T-cell (primary cell): ENCODE measurements around the gene DYNC1I1. TPM values are rescaled to one million over a fixed set of nuclear protein-coding genes. Genes with fewer than 3 reads are reported as not detected.

Source experiments
- ATAC-seq, 4 experiments: fragments of 200-7000 bp in 3 of 4; fragments of 150-1000 bp in 1 of 4; cut with Tn5 transposase; replicated peaks in 1 of 4; 1 replicate in 3 of 4; 2 replicates in 1 of 4; pipeline ENCODE4 v1.10.0; 2021; ENCODE audit warnings: moderate library complexity in 3 of 4, mild to moderate bottlenecking in 2 of 4, moderate number of reproducible peaks in 1 of 4
- CTCF ChIA-PET, 2 donors: fragments of 300-600 bp; sonication (Branson Sonifier 250); formaldehyde crosslinking; loops; one replicate each; lab custom pipeline; 2022; ENCODE audit warnings: antibody characterized with exemption in 2 of 2; lab: Charles Lee
- POLR2A ChIA-PET, 2 donors: fragments of 300-600 bp; sonication (Branson Sonifier 250); formaldehyde crosslinking; loops; one replicate each; lab custom pipeline; 2022; ENCODE audit warnings: antibody characterized with exemption in 2 of 2; lab: Charles Lee
- DNase-seq, 35 experiments: peaks; one replicate each; pipeline versions ENCODE4 v3.0.0 to v3.0.0-alpha.2; 2013 to 2023
- H3K27ac ChIP-seq: one replicate; pipeline ENCODE4 v1.5.1; 2013; ENCODE audit warnings: low read length
- H3K27me3 ChIP-seq, 2 experiments: replicated peaks in 1 of 2; 1 replicate in 1 of 2; 2 replicates in 1 of 2; pipeline versions ENCODE4 v1.6.1 to v1.7.0; 2013; ENCODE audit warnings: low read length in 1 of 2, mixed read lengths in 1 of 2; ENCODE audit not compliant: control insufficient read depth in 2 of 2, insufficient read depth in 2 of 2; ENCODE audit errors: extremely low read depth in 1 of 2
- H3K36me3 ChIP-seq, 2 donors: 1 replicate in 1 of 2; 2 replicates in 1 of 2; pipeline versions ENCODE4 v1.6.1 to v1.7.0; 2013; ENCODE audit warnings: low read length in 1 of 2; ENCODE audit not compliant: control insufficient read depth in 2 of 2, insufficient read depth in 1 of 2; ENCODE audit errors: extremely low read depth in 1 of 2
- H3K4me1 ChIP-seq, 2 experiments: 1 replicate in 1 of 2; 2 replicates in 1 of 2; pipeline versions ENCODE4 v1.6.1 to v1.7.0; 2013; ENCODE audit warnings: low read length in 2 of 2, mixed read lengths in 1 of 2; ENCODE audit not compliant: insufficient read depth in 2 of 2, control insufficient read depth in 1 of 2; ENCODE audit errors: extremely low read depth in 1 of 2
- H3K4me3 ChIP-seq, 2 donors: 1 replicate in 1 of 2; 2 replicates in 1 of 2; pipeline versions ENCODE4 v1.5.1 to v1.7.0; 2013; ENCODE audit warnings: mild to moderate bottlenecking in 2 of 2, low read length in 1 of 2, moderate library complexity in 1 of 2; ENCODE audit not compliant: control insufficient read depth in 1 of 2; ENCODE audit errors: extremely low read depth in 1 of 2
- H3K9me3 ChIP-seq: 2 replicates; pipeline ENCODE4 v1.7.0; 2013
- H3K27ac Mint-ChIP-seq, 2 donors: one replicate each; pipeline ENCODE4 v1.8.0; 2020 to 2021; ENCODE audit warnings: mild to moderate bottlenecking in 2 of 2, mixed read lengths in 2 of 2
- H3K27me3 Mint-ChIP-seq, 2 donors: one replicate each; pipeline ENCODE4 v1.8.0; 2021 to 2022; ENCODE audit warnings: mixed read lengths in 2 of 2
- H3K36me3 Mint-ChIP-seq: one replicate; pipeline ENCODE4 v1.8.0; 2021; ENCODE audit warnings: mixed read lengths
- H3K4me1 Mint-ChIP-seq, 3 donors: one replicate each; pipeline ENCODE4 v1.8.0; 2020 to 2022; ENCODE audit warnings: mixed read lengths in 3 of 3, mild to moderate bottlenecking in 1 of 3
- H3K4me3 Mint-ChIP-seq, 3 donors: one replicate each; pipeline ENCODE4 v1.8.0; 2020 to 2022; ENCODE audit warnings: mild to moderate bottlenecking in 3 of 3, mixed read lengths in 3 of 3, moderate library complexity in 3 of 3
- H3K9me3 Mint-ChIP-seq, 3 donors: one replicate each; pipeline ENCODE4 v1.8.0; 2020 to 2022; ENCODE audit warnings: mixed read lengths in 3 of 3
- WGBS: methylation state at CpG from one replicate; pipeline ENCODE4 v1.1.5; 2013; ENCODE audit warnings: missing lambda C conversion rate; ENCODE audit not compliant: insufficient coverage; 5-methylcytosine and 5-hydroxymethylcytosine counted together
- total RNA-seq, 35 experiments: library from RNA in 6 of 35; stranded (reverse) in 6 of 35; fragments of 120-200 nt in 1 of 35; gene quantifications; one replicate each; pipeline versions ENCODE4 v1.2.1 to v1.2.4 and lab custom pipeline; 2013 to 2026

Gene DYNC1I1
- total RNA-seq, 5 donors from 2014 or later (not counting 1 experiment from before 2014, with no cell fraction given): 0.16 TPM; not detected in 4

- POLR2A ChIA-PET: no interaction called here
- Histone ChIP-seq H3K36me3 (no peaks in the 10 kb centered on the region), H3K4me3 (no peak overlapping the region), H3K9me3 (no peaks in the 10 kb centered on the region), H3K27ac (no peak overlapping the region), H3K27me3 (peaks cover 0 to 8% of the 10 kb centered on the region in 2 experiments), H3K4me1 (no peaks in the 10 kb centered on the region)
- ATAC-seq: no peak
- CTCF ChIA-PET: no interaction called here
- Mint-ChIP-seq H3K4me3 (no peak overlapping the region), H3K4me1 (no peaks in the 10 kb centered on the region), H3K27me3 (peaks cover 4 to 15% of the 10 kb centered on the region in 2 donors), H3K27ac (no peak overlapping the region), H3K36me3 (no peaks in the 10 kb centered on the region), H3K9me3 (no peaks in the 10 kb centered on the region)
- no CpG with 5 or more reads among the region's 1 CpG for WGBS
- DNase-seq: no peak
Measured at GRCh38 chr7:96041171-96041570, 268.8 kb downstream of the DYNC1I1 start.

GRCh38 chr7:96045181-96045580 is 272.8 kb downstream of the DYNC1I1 start:
- ChIA-PET CTCF (no interaction called here), POLR2A (no interaction called here)
- no peaks in the 10 kb centered on the region for H3K4me1 Mint-ChIP-seq
- H3K9me3 ChIP-seq: no peaks in the 10 kb centered on the region
- WGBS: 79% methylated on average over 2 of the region's 3 CpGs
- no peak overlapping the region for H3K27ac Mint-ChIP-seq
- no peak overlapping the region for H3K4me3 ChIP-seq
- no peaks in the 10 kb centered on the region for H3K9me3 Mint-ChIP-seq
- peaks cover 0 to 8% of the 10 kb centered on the region in 2 experiments for H3K27me3 ChIP-seq
- no peak overlapping the region for H3K4me3 Mint-ChIP-seq
- DNase-seq (no peak), ATAC-seq (no peak)
- H3K27ac ChIP-seq: no peak overlapping the region
- no peaks in the 10 kb centered on the region for H3K4me1 ChIP-seq
- H3K27me3 Mint-ChIP-seq: peaks cover 3 to 16% of the 10 kb centered on the region in 2 donors
- H3K36me3 Mint-ChIP-seq: no peaks in the 10 kb centered on the region
- no peaks in the 10 kb centered on the region for H3K36me3 ChIP-seq

GRCh38 chr7:96045919-96046318 is 273.6 kb downstream of the DYNC1I1 start:
- Histone ChIP-seq H3K36me3 (no peaks in the 10 kb centered on the region), H3K4me1 (no peaks in the 10 kb centered on the region), H3K9me3 (no peaks in the 10 kb centered on the region), H3K4me3 (no peak overlapping the region), H3K27me3 (peaks cover 0 to 3% of the 10 kb centered on the region in 2 experiments), H3K27ac (no peak overlapping the region)
- no peaks in the 10 kb centered on the region for H3K4me1 Mint-ChIP-seq
- H3K36me3 Mint-ChIP-seq: no peaks in the 10 kb centered on the region
- ATAC-seq (no peak), DNase-seq (no peak)
- ChIA-PET CTCF (no interaction called here), POLR2A (no interaction called here)
- H3K4me3 Mint-ChIP-seq: no peak overlapping the region
- peaks cover 0 to 10% of the 10 kb centered on the region in 2 donors for H3K27me3 Mint-ChIP-seq
- no peaks in the 10 kb centered on the region for H3K9me3 Mint-ChIP-seq
- WGBS: 100% methylated on average over 1 of the region's 4 CpGs
- no peak overlapping the region for H3K27ac Mint-ChIP-seq

GRCh38 chr7:96052289-96052688 is 279.9 kb downstream of the DYNC1I1 start:
- Mint-ChIP-seq H3K4me3 (no peak overlapping the region), H3K4me1 (no peaks in the 10 kb centered on the region), H3K27ac (no peak overlapping the region), H3K9me3 (no peaks in the 10 kb centered on the region), H3K27me3 (peaks cover 4 to 19% of the 10 kb centered on the region in 2 donors), H3K36me3 (no peaks in the 10 kb centered on the region)
- H3K4me1 ChIP-seq: no peaks in the 10 kb centered on the region
- POLR2A ChIA-PET: no interaction called here
- no peaks in the 10 kb centered on the region for H3K9me3 ChIP-seq
- H3K27ac ChIP-seq: no peak overlapping the region
- no peak overlapping the region for H3K4me3 ChIP-seq
- CTCF ChIA-PET: no interaction called here
- ATAC-seq (no peak), DNase-seq (no peak)
- no peaks in the 10 kb centered on the region for H3K27me3 ChIP-seq
- H3K36me3 ChIP-seq: no peaks in the 10 kb centered on the region

GRCh38 chr7:96052860-96053470 is 280.6 kb downstream of the DYNC1I1 start:
- H3K4me1 ChIP-seq: no peaks in the 10 kb centered on the region
- H3K36me3 Mint-ChIP-seq: no peaks in the 10 kb centered on the region
- H3K4me1 Mint-ChIP-seq: no peaks in the 10 kb centered on the region
- no peaks in the 10 kb centered on the region for H3K27me3 ChIP-seq
- WGBS: no CpG with 5 or more reads among the region's 4 CpGs
- H3K9me3 Mint-ChIP-seq: no peaks in the 10 kb centered on the region
- no peaks in the 10 kb centered on the region for H3K9me3 ChIP-seq
- CTCF ChIA-PET: no interaction called here
- DNase-seq (no peak), ATAC-seq (no peak)
- H3K27me3 Mint-ChIP-seq: peaks cover 4 to 23% of the 10 kb centered on the region in 2 donors
- H3K27ac ChIP-seq: no peak overlapping the region
- no peak overlapping the region for H3K27ac Mint-ChIP-seq
- H3K4me3 ChIP-seq: no peak overlapping the region
- H3K36me3 ChIP-seq: no peaks in the 10 kb centered on the region
- H3K4me3 Mint-ChIP-seq: no peak overlapping the region
- POLR2A ChIA-PET: no interaction called here

- no peaks in the 10 kb centered on the region for H3K27me3 ChIP-seq
- POLR2A ChIA-PET: interaction anchor here in 1 of 2 donors (0.6 kb wide), 1 partner anchor 17 kb away, joined by 3 read pairs; no protein-coding TSS in a partner anchor
- Mint-ChIP-seq H3K4me3 (no peak overlapping the region), H3K4me1 (no peaks in the 10 kb centered on the region), H3K36me3 (no peaks in the 10 kb centered on the region), H3K9me3 (no peaks in the 10 kb centered on the region), H3K27me3 (peaks cover 3 to 28% of the 10 kb centered on the region in 2 donors), H3K27ac (no peak overlapping the region)
- H3K36me3 ChIP-seq: no peaks in the 10 kb centered on the region
- WGBS: no CpG with 5 or more reads among the region's 1 CpG
- no peaks in the 10 kb centered on the region for H3K4me1 ChIP-seq
- CTCF ChIA-PET: no interaction called here
- DNase-seq: no peak
- no peak overlapping the region for H3K27ac ChIP-seq
- no peak overlapping the region for H3K4me3 ChIP-seq
- no peaks in the 10 kb centered on the region for H3K9me3 ChIP-seq
- ATAC-seq: no peak
Measured at GRCh38 chr7:96055717-96056116, 283.4 kb downstream of the DYNC1I1 start.
